CD4-positive, alpha-beta T cell (primary cell): ENCODE results near the gene CD33. TPM values are rescaled to one million over a fixed set of nuclear protein-coding genes. Genes with fewer than 3 reads are reported as not detected.

ENCODE experiments used
- ATAC-seq: fragments of 200-7000 bp; cut with Tn5 transposase; one replicate; pipeline ENCODE4 v1.10.0; 2022; ENCODE audit warnings: mild to moderate bottlenecking; ENCODE audit not compliant: poor library complexity
- CTCF ChIA-PET: fragments of 350-600 bp; sonication (Branson Sonifier 250); formaldehyde crosslinking; loops from one replicate; lab custom pipeline; 2021; ENCODE audit warnings: antibody characterized with exemption, inconsistent platforms; lab: Charles Lee
- POLR2A ChIA-PET: fragments of 350-600 bp; sonication (Branson Sonifier 250); formaldehyde crosslinking; loops from one replicate; lab custom pipeline; 2021; ENCODE audit warnings: antibody characterized with exemption, inconsistent platforms; lab: Charles Lee
- DNase-seq, 14 experiments: peaks; one replicate each; pipeline ENCODE4 v3.0.0-alpha.2; 2013 to 2020; ENCODE audit warnings: mixed read lengths in 2 of 14
- H3K27ac ChIP-seq, 2 donors: one replicate each; pipeline versions ENCODE4 v1.5.1 to v1.7.0; 2013; ENCODE audit warnings: low read length in 2 of 2, low read depth in 1 of 2, mild to moderate bottlenecking in 1 of 2
- H3K27me3 ChIP-seq, 2 experiments: 1 replicate in 1 of 2; 2 replicates in 1 of 2; pipeline versions ENCODE4 v1.6.1 to v1.7.0; 2013; ENCODE audit warnings: low read length in 2 of 2, control low read depth in 1 of 2, mild to moderate bottlenecking in 1 of 2, moderate library complexity in 1 of 2; ENCODE audit not compliant: insufficient read depth in 2 of 2, control insufficient read depth in 1 of 2
- H3K36me3 ChIP-seq: one replicate; pipeline ENCODE4 v1.6.1; 2013; ENCODE audit warnings: low read length, control low read depth; ENCODE audit not compliant: insufficient read depth
- H3K4me1 ChIP-seq: one replicate; pipeline ENCODE4 v1.6.1; 2013; ENCODE audit warnings: low read length, control low read depth; ENCODE audit not compliant: insufficient read depth
- H3K4me3 ChIP-seq: one replicate; pipeline ENCODE4 v1.5.1; 2013; ENCODE audit warnings: mild to moderate bottlenecking, low read length, moderate library complexity
- H3K9me3 ChIP-seq, 2 experiments: 1 replicate in 1 of 2; 2 replicates in 1 of 2; pipeline versions ENCODE4 v1.6.1 to v1.7.0; 2013; ENCODE audit warnings: low read length in 2 of 2, mild to moderate bottlenecking in 2 of 2, control low read depth in 1 of 2, moderate library complexity in 1 of 2; ENCODE audit not compliant: control insufficient read depth in 1 of 2, insufficient read depth in 1 of 2
- H3K27ac Mint-ChIP-seq: one replicate; pipeline ENCODE4 v1.8.0; 2020; ENCODE audit warnings: mixed read lengths
- H3K27me3 Mint-ChIP-seq: one replicate; pipeline ENCODE4 v1.8.0; 2021; ENCODE audit warnings: mixed read lengths
- H3K36me3 Mint-ChIP-seq: one replicate; pipeline ENCODE4 v1.8.0; 2021; ENCODE audit warnings: low read depth, mixed read lengths
- H3K4me1 Mint-ChIP-seq: one replicate; pipeline ENCODE4 v1.8.0; 2021; ENCODE audit warnings: low read depth, mixed read lengths
- H3K4me3 Mint-ChIP-seq: one replicate; pipeline ENCODE4 v1.8.0; 2020; ENCODE audit warnings: mild to moderate bottlenecking, mixed read lengths
- H3K9me3 Mint-ChIP-seq: one replicate; pipeline ENCODE4 v1.8.0; 2020; ENCODE audit warnings: mixed read lengths
- CTCF ChIP-seq: fragments of 200-600 bp; IDR thresholded peaks from one replicate; pipeline ENCODE4 v1.8.0; 2022; ENCODE audit warnings: antibody characterized with exemption, mild to moderate bottlenecking
- intact Hi-C, 2 experiments: fragments of 100-400 bp; cut with DNase I in 1 of 2; cut with micrococcal nuclease in 1 of 2; formaldehyde crosslinking; loops; one replicate each; pipeline versions ENCODE4 v1.15.1 to v1.9.0; 2023 to 2025; cut with DNase I, micrococcal nuclease
- total RNA-seq, 174 experiments: library from RNA in 2 of 174; stranded (reverse) in 2 of 174; gene quantifications; one replicate each; pipeline ENCODE4 v1.2.3 and lab custom pipeline; 2021 to 2026

Gene CD33
- total RNA-seq, 2 experiments from 2014 or later, result 0.60 to 1.7 TPM

- no peaks in the 10 kb centered on the region for H3K9me3 Mint-ChIP-seq
- no peaks in the 10 kb centered on the region for H3K4me1 Mint-ChIP-seq
- ChIA-PET POLR2A (no interaction called here), CTCF (no interaction called here)
- H3K27me3 Mint-ChIP-seq, result peaks cover 5% of the 10 kb centered on the region
- Histone ChIP-seq H3K36me3 (no peaks in the 10 kb centered on the region), H3K4me1 (peaks cover 3% of the 10 kb centered on the region), H3K27me3 (peaks cover 0 to 4% of the 10 kb centered on the region in 2 experiments), H3K27ac (no peak overlapping the region), H3K4me3 (no peak overlapping the region), H3K9me3 (peaks cover 0 to 11% of the 10 kb centered on the region in 2 experiments)
- no peaks in the 10 kb centered on the region for H3K36me3 Mint-ChIP-seq
- DNase-seq (no peak), ATAC-seq (no peak)
- H3K27ac Mint-ChIP-seq, result no peak overlapping the region
- intact Hi-C loops, result loop anchor here in 1 of 2 experiments (10.0 kb wide), 1 partner anchor 318 kb away; no protein-coding TSS in a partner anchor
- TF ChIP-seq CTCF, result no peak
- H3K4me3 Mint-ChIP-seq, result no peak overlapping the region
These were observed 27.6 kb downstream of the CD33 start for GRCh38 chr19:51252306-51253079.

- Histone ChIP-seq H3K4me3 (no peak overlapping the region), H3K27ac (no peak overlapping the region), H3K4me1 (peaks cover 3% of the 10 kb centered on the region), H3K27me3 (peaks cover 3 to 4% of the 10 kb centered on the region in 2 experiments), H3K9me3 (peaks cover 0 to 11% of the 10 kb centered on the region in 2 experiments), H3K36me3 (no peaks in the 10 kb centered on the region)
- ChIA-PET CTCF (no interaction called here), POLR2A (no interaction called here)
- H3K27me3 Mint-ChIP-seq, result peaks cover 3% of the 10 kb centered on the region
- no peak for DNase-seq
- intact Hi-C loops, result loop anchor here in 1 of 2 experiments (10.0 kb wide), 1 partner anchor 318 kb away; no protein-coding TSS in a partner anchor
- no peak overlapping the region for H3K27ac Mint-ChIP-seq
- H3K4me1 Mint-ChIP-seq, result no peaks in the 10 kb centered on the region
- TF ChIP-seq CTCF, result no peak
- H3K9me3 Mint-ChIP-seq, result no peaks in the 10 kb centered on the region
- no peak for ATAC-seq
- H3K36me3 Mint-ChIP-seq, result no peaks in the 10 kb centered on the region
- no peak overlapping the region for H3K4me3 Mint-ChIP-seq
These were observed 28.4 kb downstream of the CD33 start for GRCh38 chr19:51253088-51253806.

GRCh38 chr19:51256155-51256625, 31.3 kb downstream of the CD33 start:
- peaks cover 0 to 2% of the 10 kb centered on the region in 2 experiments for H3K9me3 ChIP-seq
- Mint-ChIP-seq H3K27ac (no peak overlapping the region), H3K36me3 (no peaks in the 10 kb centered on the region), H3K4me3 (no peak overlapping the region), H3K27me3 (peaks cover 14% of the 10 kb centered on the region), H3K4me1 (no peaks in the 10 kb centered on the region), H3K9me3 (no peaks in the 10 kb centered on the region)
- ChIA-PET CTCF (no interaction called here), POLR2A (no interaction called here)
- no peak overlapping the region for H3K4me3 ChIP-seq
- TF ChIP-seq CTCF, result no peak
- no peak for DNase-seq
- no peaks in the 10 kb centered on the region for H3K36me3 ChIP-seq
- H3K4me1 ChIP-seq, result peaks cover 6% of the 10 kb centered on the region
- no peak overlapping the region for H3K27ac ChIP-seq
- ATAC-seq, result no peak
- intact Hi-C loops, result loop anchor here in 1 of 2 experiments (10.0 kb wide), 1 partner anchor 321 kb away; no protein-coding TSS in a partner anchor
- peaks cover 4 to 6% of the 10 kb centered on the region in 2 experiments for H3K27me3 ChIP-seq
